SK-MEL-5 (cell line): ENCODE results near the gene SNAPC4. TPM values are rescaled to one million over a fixed set of nuclear protein-coding genes. Genes with fewer than 3 reads are reported as not detected.

Source experiments
- DNase-seq: peaks from one replicate; pipeline ENCODE4 v3.0.0-alpha.2; 2016; ENCODE audit warnings: low read depth, low spot score
- in situ Hi-C: cut with HindIII; loops from 2 replicates; pipeline ENCODE4 v1.10.0; 2016; ENCODE audit warnings: low sequenced_read_pairs, high pct_unique_total_duplicates, low pct_unique_long_range_greater_than_20kb
- total RNA-seq: library from RNA; depleted of rRNA; stranded (reverse); fragments of >200 nt; shearing (Covaris generic); gene quantifications from 2 replicates; pipeline ENCODE4 v1.2.3, GENCODE V29; 2014

SNAPC4 gene
- total RNA-seq, 1 experiment from 2014 or later, result 6.9 TPM

DNA sequence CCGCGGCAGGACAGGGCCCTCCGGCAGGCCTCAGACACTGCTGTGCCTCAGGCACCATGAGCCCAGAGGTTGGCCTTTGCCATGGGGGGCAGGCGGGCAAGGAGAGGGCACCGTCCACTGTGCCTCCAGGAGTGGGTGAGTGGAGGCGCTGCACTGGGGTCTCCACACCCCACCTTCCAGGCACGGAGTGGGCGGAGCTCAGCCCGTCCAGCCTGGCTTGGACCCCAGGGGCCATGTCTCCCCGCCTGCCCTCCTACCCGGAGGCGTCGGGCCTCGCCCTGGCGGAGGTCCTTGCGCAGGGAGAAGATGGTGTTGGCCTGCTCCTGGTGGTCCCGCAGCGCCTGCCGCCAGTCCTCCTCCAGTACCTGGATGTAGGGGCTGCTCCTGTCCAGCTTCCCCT, 29.9 kb downstream of the SNAPC4 start:
- in situ Hi-C loops, result no loop called here
- no peak for DNase-seq

DNA sequence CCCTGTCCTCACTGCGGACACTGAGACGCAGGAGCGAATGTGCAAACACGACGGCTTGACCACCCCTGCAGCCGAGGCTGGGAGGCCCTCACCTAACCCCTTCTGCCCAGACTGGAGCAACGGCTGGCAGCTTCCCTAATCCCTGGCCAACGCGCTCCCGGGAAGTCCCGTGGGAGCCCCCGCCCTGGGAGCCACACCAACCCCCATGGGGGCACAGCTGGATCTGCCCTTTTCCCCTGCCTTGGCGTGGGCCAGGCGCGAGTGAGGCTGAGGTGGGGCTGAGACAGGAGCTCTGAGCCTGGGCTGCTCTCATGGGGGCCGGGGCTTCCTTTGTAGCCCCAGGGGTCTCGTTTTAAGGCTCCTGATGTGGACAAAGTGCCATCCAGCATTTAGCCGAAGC, 31.8 kb downstream of the SNAPC4 start:
- DNase-seq, result no peak
- in situ Hi-C loops, result no loop called here

DNA sequence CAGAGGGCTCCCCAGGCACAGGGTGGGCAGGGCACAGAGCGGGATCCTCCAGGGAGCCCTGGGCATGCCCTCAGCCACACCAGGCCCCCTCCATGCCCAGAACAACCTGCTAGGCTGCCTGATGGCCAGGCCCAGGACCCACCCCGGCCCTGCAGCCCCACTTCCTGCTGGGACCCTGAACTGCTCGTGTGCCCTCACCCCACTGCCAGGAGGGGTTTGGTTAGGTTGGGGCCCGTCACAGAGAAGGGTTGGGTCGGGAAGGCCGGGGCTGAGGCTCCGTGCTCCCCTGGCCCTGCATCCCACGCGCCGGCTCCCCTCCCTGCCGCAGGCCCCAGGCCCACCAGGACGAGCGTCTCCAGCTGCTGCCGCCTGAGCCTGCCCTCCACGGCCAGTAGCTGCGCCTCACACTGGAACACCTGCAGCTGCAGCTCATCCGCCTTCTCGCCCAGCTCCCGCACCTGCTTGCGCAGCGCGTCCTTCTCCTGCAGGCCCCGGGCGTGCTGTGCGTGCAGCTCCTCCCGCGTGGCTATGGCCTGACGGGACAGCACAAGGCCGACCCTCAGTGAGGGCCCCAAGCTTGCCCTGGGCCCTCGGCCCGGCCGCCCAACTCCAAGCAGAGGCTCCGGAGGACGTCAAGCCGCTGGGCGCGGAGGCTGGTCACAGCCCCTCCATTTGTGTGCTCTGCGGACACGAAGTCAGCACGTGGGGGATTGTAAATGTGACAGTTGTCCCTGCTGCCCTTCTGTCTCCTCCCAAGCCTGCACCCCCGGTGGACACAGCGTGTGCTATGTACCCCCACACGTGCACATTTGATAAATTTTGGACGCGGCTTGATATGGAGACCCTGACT, 32.4 kb downstream of the SNAPC4 start:
- in situ Hi-C loops, result no loop called here

DNA sequence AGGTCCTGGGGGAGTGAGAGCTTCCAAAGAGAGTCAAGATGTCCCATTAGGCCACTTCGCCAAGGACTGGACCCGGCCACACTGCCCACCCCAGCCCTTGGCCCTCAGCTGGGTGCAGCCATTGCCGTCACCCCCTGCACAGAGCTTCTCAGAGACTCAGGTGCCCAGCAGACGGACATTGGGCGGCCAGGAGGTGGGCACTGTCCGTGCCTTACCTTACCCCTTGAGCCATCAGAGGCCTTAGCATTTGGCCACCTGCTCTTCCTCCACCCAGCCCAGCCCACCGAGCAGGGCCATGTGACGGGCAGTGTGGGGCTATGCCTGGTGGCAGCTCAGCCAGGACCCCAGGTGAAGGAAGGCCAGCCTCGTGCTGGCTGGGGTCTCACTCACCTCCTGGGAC, 33.1 kb downstream of the SNAPC4 start:
- in situ Hi-C loops, result no loop called here
- DNase-seq, result no peak

More for the DNA sequence above, 32.4 kb downstream of the SNAPC4 start:
- DNase-seq, result no peak

DNA sequence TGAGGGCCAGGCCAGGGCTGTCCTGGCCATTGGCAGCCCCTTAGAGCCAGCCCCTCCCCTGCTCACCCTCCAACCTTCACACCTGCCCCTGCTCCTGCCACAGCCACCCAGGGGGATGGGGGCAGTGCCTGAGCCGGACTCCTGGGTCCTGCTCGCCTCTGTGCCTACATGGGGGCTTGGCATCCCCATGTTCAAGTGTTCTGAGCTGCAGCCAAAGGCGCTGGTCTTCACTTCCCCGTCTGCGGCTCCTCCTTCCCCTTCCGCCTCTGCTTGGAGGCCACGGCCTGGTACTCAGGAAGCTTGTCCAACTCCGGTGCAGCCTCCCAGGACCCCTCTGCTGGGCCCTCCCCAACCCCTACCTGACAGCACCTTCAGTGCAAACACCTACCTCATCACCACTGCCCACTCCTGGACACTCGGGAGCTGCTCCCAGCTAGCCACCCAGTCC, 34.2 kb downstream of the SNAPC4 start:
- DNase-seq, result no peak
- in situ Hi-C loops, result no loop called here

DNA sequence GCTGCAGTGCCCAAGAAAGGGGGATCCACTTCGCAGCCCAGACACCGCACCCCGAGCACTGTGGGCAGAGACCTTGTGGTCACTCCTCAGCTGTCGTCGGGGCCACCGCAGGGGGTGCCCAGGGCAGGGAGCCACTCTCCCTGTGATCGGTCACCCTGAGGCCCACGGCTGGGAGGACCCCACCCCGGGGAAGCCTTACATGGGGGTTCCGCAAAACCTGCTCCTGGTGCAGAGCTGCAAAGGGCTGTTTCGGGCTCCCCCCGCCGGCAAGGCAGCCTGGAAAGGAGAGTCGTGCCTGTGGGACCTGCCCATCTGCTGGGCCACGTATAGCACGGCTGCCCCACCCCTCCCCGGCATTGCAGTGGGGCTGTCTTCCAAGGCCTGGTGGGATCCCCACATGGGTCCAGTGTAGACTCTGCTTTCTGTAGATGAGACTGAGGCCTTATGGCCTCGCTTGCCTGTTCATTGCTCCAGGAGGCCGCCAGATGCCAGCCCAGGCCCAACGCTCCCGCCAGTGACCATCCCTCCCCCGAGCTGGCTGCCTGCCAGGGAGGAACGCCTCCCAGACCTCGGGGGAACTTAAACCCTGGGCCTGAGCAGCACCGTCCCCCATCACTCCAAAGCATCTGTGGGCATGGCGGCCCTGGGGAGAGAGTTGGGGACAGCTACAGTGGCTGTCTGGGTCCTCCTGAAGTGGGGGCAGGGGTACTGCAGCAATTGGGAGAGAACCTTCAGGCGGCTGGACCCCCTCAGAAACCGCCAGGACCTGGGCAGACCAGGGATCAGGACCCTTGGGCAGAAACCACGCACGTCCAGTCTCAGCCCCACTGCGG, 34.8 kb downstream of the SNAPC4 start:
- no peak for DNase-seq
- in situ Hi-C loops, result no loop called here

DNA sequence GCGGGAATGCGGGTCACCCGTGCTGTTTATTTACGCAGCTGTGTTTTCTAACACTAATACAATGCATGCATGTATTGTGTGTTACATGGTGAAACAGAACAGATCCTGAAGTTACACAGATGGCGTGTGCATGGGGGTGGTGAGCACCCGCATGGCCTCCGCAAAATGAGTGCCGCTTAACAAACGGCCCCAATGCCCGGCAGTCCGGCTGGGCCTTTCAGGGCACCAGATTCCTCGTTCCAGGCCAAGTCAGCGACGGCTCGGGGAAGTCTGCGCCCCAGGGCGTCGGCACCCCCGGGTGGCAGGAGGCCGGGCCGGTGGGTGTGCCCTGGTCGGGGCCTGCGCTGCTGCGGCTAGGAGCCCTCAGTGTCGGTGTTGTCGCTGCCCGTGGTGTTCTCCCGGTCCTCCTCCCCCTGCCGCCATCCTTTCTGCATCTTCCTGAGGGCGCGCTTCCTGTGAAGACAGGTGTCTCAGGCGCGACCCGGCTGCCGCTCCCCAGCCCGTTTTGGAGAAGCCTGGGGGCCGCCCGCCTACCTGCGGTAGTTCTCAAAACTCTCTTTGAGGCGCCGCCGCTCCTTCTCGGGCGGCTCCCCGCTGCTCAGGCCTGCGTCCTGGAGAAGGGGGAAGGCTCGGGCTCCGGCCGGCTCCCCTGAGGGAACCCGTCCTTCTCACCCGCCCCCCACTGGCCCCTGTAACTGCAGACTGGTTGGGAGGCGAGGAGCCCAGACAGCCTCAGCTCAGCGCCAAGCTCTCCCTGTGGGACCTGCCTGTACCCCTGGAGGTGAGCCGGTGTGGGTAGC, 35.8 kb downstream of the SNAPC4 start:
- no peak for DNase-seq
- in situ Hi-C loops, result no loop called here

DNA sequence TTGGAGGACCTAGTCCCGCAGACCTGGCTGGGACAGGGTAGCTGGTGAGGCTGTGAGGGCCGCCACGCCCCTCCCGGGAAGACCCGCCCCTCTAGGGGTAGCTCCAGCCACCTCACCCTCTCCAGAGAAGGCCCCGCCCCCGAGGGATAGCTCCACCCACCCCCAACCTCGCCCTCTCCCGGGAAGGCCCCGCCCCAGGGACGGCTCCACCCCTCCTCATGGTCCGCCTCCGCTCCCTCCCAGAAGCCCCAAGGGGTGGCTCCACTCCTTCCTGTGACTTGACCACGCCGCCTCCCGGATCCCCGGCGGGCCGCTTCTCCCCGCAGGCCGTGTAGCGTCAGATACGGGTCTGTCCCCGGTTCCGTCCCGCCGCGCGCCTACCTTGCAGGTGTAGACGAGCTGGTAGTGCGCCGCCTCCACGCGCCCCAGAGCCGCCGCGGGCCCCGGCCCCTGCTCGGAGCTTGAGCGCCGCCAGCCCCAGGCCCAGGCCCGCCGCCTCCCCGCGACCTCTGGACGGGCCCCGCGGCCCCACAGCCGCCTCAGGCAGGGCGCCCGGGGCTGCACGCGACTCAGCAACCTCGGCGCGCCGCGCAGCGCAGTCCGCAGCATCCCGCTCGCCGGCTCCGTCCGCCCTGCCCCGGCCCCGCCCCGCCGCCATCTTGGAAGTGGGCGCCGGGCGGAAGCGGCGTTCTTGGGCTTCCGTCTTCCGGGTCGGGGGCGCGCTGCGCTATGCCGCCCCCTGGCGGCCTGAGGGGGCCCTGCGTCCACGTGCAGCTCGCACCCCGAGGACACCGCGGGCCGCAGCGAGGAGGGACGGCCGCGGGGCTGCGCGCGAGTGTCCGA, 36.6 kb downstream of the SNAPC4 start, which contains the start of gene DNLZ:
DNLZ (minus strand) TSS at position 639 of the 843 bp plus-strand sequence; CDS start at position 609, 30 bp downstream.
- peak; percentile 95 for DNase-seq
- in situ Hi-C loops, result no loop called here

DNA sequence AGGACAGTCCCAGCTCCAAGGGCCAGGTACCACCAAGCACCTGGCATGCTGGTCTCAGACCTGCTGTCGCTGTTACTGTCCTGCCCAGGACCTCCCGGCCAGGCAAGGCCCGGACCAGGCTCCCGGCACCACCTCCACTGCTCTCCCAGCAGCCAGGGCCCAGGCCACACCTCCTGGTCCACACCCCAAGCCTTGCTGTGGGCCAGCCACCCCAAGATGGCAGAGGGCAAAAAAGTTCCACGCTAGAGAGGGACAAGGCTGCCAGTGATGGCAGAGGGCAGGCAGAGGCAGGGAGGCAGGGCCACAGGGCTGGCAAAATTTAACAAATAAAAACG, 37.6 kb downstream of the SNAPC4 start:
- in situ Hi-C loops, result no loop called here

DNA sequence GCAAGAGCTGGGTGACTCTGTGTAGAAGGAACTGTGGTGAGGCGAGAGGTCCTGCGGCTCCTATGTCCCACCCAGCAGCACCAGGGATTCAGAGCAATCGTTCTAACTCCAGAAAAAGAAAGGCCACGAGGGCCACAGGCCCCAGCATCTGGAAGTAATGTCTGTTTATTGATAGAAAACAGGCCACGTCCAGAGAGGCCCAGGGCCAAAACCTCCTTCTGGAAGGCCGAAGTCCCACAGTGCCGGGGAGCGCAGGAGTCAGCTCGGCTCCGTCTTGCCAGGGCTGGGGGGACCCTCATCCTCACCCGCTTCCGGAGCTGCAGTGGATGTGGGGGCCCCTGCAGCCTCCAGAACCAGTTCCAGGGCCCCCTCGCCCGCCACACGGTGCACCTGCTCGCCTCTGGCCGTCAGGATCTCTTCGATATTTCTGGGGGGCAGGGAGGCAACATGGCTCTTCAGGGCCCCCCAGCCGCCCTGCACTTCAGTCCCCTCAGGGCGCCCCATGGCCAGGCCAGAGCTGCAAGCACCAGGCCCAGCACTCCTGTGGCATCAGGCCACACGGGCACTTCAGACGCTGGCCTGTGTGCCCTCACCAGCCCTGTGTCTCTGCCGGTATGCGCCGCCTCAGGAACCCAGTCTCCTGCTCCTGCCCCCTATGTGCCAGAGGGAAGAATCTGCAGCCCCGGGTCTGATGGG, 38.1 kb downstream of the SNAPC4 start:
- no peak for DNase-seq
- in situ Hi-C loops, result no loop called here

More for the DNA sequence above, 37.6 kb downstream of the SNAPC4 start:
- DNase-seq, result no peak

DNA sequence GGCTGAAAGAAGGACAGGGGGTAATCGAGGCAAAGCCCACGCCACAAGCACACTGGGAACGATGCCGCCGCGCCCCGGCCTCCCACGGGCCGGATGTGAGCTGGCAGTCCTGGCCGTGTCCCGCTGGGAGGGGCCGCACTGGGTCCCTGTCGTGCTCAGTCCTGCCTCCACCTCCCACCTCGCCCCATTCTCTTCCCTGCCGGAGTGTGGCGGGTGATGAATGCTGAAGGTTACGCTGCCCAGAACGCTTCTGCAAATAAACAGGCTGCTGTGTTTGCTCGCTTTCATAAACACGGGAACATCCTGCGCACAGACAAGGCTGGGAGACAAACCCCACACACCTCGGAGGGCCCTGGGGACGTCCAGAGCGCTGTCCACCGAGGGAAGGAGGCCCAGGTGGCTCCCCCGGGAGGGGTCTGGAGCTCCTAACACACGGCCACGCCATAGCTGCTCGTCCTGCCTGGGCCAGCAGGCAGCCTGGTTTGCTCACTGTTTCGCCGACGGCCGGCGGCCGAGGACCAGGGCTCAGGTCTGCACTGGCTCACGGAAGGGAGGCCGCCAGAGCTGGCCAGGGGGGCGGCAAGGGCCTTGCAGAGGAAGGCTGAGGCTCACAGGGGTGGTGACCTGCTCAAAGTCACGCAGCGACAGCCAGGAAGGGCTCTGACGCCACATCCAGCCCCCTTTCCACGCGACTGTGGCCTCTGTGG, 38.8 kb downstream of the SNAPC4 start:
- in situ Hi-C loops, result no loop called here
- DNase-seq, result no peak

DNA sequence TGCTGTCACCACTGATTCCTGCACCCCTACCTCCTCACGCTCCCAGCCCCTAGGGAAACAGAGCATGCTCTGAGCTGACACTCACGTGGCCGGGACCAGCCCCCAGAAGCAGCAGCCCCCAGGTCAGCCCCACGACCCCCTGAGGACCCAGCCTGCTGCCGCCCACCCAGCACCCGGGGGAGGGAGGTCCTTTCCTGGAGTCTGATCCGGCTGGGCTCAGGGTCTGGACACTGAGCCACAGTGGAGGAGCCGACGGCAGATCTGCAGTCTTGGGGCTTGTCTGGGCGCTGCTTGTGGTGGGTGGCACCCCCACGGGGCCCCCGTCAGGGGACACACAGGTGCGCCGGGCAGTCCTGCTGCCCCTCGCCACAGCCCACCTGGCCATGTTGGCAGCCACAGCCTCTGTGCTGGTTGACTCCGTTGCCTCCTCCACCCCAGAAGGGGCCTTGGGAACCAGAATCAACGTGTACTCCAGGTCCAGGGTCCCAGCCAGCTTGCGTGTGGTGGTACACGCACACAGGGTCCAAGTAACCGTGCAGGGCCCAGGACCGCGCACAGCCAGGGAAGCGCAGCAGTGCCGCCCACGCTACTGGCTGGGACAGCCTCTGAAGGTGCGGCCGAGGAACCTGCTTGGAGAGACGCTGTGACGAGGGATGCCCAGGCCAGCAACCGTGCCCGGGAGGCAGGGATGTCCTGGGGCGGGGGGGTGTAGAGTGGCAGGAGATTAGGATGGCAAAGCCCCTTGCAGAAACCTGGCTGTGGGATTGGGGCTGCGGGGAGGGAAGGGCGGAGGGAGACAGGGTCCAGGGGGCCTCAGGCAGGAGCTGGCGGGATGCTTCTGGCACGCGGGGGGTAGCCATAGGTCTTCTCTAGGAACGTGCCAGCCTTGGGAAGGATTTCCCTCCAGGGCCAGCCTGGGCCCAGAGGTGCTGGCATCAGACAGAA, 39.9 kb downstream of the SNAPC4 start:
- DNase-seq, result no peak
- in situ Hi-C loops, result no loop called here

DNA sequence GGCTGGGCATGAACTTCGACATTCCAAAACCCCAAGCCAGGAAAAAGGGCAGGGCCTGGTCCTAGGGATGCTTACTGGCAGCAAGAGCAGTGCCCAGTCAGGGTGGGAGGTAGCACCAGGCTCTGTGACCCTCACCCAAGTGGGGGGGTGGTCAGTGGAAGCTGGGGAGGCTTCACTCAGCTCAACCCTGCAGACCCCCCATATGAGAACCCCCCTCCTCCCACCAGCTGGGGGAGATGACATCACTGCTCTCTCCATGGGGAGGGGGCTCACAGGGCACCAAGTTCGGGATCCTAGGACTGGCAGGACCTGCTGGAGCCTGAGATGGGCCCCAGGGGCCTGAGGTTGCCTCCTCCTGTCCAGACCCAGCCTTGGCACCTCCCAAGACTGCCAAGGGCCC, 41.1 kb downstream of the SNAPC4 start:
- no peak for DNase-seq
- in situ Hi-C loops, result no loop called here

DNA sequence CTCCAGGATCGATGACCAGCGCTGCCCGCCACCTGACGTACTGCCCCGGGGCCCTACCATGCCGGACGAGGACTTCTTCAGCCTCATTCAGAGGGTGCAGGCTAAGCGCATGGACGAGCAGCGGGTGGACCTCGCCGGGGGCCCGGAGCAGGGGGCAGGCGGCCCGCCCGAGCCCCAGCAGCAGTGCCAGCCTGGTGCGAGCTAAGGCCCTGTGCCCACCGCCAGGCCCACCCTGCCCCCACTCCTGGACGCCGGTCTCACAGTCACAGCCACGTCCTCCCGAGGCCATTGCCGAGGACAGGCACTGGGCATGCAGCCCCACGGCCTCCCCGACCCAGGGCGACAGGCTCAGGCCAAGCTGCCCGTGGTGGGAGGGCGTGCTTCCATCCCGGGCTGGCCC, 42.0 kb downstream of the SNAPC4 start:
- no peak for DNase-seq
- in situ Hi-C loops, result no loop called here

DNA sequence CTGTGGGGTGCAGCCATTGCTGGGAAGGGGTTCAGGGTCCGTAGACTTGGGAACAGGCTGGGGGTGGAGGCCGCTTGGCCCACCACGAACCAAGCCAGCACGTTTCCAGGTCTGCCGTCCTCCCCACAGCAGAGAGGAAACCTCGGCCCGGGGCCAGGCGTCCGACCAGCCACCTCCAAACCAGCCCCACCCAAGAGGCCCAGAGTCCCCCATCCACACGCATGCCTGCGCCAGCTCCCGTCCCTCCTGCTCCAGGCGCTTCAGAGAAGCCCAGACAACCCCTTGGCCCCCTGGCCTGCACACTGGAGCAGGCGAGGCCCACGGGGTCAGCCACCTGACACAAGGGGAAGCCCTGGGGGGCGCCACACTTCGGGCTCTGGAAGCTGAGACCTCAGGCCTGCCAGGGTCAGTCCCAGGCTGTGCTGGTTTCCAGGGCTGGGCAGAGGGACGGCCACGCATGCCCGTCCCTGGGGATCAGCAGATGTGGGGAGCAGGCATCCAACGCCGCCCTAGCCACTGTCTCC, 42.7 kb downstream of the SNAPC4 start:
- in situ Hi-C loops, result no loop called here
- DNase-seq, result no peak
